Neural cell (in vitro differentiated cells): Measurements from ENCODE around the gene FGD4.

Experiments used
- EP300 ChIP-seq: fragments of 450-650 bp; conservative IDR thresholded peaks from 2 replicates; pipeline ENCODE4 v1.6.1; 2014; ENCODE audit warnings: antibody characterized with exemption, mild to moderate bottlenecking, moderate library complexity; ENCODE audit not compliant: poor library complexity, severe bottlenecking
- EZH2 ChIP-seq: fragments of 200-600, 300-800 bp; shearing (Covaris generic), sonication (generic); IDR thresholded peaks from 2 replicates; pipeline ENCODE4 v1.6.1; 2014; ENCODE audit warnings: antibody characterized with exemption, low read length, borderline replicate concordance, mild to moderate bottlenecking; ENCODE audit not compliant: insufficient read depth, poor library complexity, severe bottlenecking
- MXI1 ChIP-seq: fragments of 450-650 bp; conservative IDR thresholded peaks from 2 replicates; pipeline ENCODE4 v1.6.1; 2014; ENCODE audit warnings: antibody characterized with exemption, mild to moderate bottlenecking; ENCODE audit not compliant: poor library complexity, severe bottlenecking
- POLR2AphosphoS5 ChIP-seq: IDR thresholded peaks from 2 replicates; pipeline ENCODE4 v1.6.1; 2012
- RAD21 ChIP-seq: fragments of 450-650 bp; conservative IDR thresholded peaks from 2 replicates; pipeline ENCODE4 v1.6.1; 2014; ENCODE audit warnings: antibody characterized with exemption, mild to moderate bottlenecking, moderate library complexity
- TAF1 ChIP-seq: IDR thresholded peaks from 2 replicates; pipeline ENCODE4 v1.6.1; 2012; ENCODE audit warnings: low read depth
- TF ChIP-seq, protein P1 (sequence below): IDR thresholded peaks from 2 replicates; pipeline ENCODE4 v1.6.1; 2012; ENCODE audit warnings: borderline replicate concordance
- TF ChIP-seq, protein P2 (sequence below): fragments of 450-650 bp; IDR thresholded peaks from 2 replicates; pipeline ENCODE4 v1.5.1; 2014; ENCODE audit warnings: antibody characterized with exemption, mild to moderate bottlenecking, moderate library complexity; ENCODE audit not compliant: poor library complexity, severe bottlenecking

DNA sequence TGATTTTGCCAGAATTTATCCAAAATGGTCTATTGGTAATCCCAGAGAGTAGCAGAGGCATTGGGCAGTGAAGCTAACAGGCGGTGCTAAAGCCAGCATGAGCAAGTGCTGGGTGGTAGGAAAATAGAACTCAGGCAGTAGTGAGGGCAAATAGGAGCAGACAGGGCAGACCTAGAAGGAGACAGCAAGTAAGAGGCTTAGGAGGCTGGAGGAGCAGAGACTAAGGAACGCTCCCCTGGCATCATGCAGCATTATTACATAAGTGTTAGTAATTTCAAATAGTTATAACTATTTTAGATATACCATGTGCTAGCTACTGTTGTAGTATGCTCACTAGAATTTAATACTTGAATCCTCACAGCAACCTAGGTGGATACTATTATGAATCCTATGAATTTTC is 151.7 kb downstream of the FGD4 start:
- TF ChIP-seq, protein P1, sequence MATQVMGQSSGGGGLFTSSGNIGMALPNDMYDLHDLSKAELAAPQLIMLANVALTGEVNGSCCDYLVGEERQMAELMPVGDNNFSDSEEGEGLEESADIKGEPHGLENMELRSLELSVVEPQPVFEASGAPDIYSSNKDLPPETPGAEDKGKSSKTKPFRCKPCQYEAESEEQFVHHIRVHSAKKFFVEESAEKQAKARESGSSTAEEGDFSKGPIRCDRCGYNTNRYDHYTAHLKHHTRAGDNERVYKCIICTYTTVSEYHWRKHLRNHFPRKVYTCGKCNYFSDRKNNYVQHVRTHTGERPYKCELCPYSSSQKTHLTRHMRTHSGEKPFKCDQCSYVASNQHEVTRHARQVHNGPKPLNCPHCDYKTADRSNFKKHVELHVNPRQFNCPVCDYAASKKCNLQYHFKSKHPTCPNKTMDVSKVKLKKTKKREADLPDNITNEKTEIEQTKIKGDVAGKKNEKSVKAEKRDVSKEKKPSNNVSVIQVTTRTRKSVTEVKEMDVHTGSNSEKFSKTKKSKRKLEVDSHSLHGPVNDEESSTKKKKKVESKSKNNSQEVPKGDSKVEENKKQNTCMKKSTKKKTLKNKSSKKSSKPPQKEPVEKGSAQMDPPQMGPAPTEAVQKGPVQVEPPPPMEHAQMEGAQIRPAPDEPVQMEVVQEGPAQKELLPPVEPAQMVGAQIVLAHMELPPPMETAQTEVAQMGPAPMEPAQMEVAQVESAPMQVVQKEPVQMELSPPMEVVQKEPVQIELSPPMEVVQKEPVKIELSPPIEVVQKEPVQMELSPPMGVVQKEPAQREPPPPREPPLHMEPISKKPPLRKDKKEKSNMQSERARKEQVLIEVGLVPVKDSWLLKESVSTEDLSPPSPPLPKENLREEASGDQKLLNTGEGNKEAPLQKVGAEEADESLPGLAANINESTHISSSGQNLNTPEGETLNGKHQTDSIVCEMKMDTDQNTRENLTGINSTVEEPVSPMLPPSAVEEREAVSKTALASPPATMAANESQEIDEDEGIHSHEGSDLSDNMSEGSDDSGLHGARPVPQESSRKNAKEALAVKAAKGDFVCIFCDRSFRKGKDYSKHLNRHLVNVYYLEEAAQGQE = no peak
- TF ChIP-seq, protein P2, sequence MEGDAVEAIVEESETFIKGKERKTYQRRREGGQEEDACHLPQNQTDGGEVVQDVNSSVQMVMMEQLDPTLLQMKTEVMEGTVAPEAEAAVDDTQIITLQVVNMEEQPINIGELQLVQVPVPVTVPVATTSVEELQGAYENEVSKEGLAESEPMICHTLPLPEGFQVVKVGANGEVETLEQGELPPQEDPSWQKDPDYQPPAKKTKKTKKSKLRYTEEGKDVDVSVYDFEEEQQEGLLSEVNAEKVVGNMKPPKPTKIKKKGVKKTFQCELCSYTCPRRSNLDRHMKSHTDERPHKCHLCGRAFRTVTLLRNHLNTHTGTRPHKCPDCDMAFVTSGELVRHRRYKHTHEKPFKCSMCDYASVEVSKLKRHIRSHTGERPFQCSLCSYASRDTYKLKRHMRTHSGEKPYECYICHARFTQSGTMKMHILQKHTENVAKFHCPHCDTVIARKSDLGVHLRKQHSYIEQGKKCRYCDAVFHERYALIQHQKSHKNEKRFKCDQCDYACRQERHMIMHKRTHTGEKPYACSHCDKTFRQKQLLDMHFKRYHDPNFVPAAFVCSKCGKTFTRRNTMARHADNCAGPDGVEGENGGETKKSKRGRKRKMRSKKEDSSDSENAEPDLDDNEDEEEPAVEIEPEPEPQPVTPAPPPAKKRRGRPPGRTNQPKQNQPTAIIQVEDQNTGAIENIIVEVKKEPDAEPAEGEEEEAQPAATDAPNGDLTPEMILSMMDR = no peak
- TF ChIP-seq MXI1 (no peak), POLR2AphosphoS5 (no peak), TAF1 (no peak), EZH2 (no peak), RAD21 (no peak), EP300 (no peak)
